Lower lobe of right lung (tissue), 2 donors: Measurements from ENCODE around the gene RAB11FIP4. TPM values are rescaled to one million over a fixed set of nuclear protein-coding genes. Genes with fewer than 3 reads are reported as not detected.

Source experiments
- ATAC-seq, 2 donors: fragments of 200-7000 bp; cut with Tn5 transposase; one replicate each; pipeline ENCODE4 v1.9.1; 2020 to 2022; ENCODE audit warnings: mild to moderate bottlenecking in 2 of 2, moderate library complexity in 2 of 2
- DNase-seq: peaks from one replicate; pipeline ENCODE4 v3.0.0-alpha.2; 2020
- H3K27ac ChIP-seq: fragments of 200-600 bp; one replicate; pipeline ENCODE4 v1.8.0; 2022
- H3K27me3 ChIP-seq: fragments of 200-600 bp; one replicate; pipeline ENCODE4 v1.8.0; 2022; ENCODE audit warnings: low read depth
- H3K36me3 ChIP-seq: fragments of 200-600 bp; one replicate; pipeline ENCODE4 v1.8.0; 2022; ENCODE audit warnings: mild to moderate bottlenecking
- H3K4me1 ChIP-seq: fragments of 200-600 bp; one replicate; pipeline ENCODE4 v1.8.0; 2022
- H3K4me3 ChIP-seq: fragments of 200-600 bp; one replicate; pipeline ENCODE4 v1.8.0; 2022; ENCODE audit warnings: mild to moderate bottlenecking
- H3K9me3 ChIP-seq: fragments of 200-600 bp; one replicate; pipeline ENCODE4 v1.8.0; 2022
- intact Hi-C: fragments of 100-400 bp; cut with DNase I; formaldehyde crosslinking; loops from one replicate; pipeline ENCODE4 v1.11.0; 2022
- total RNA-seq: library from RNA; stranded (reverse); fragmentation: NEBNext Ultra II Directional; extraction: Animal tissue kit (Norgen Biotek cat#: 25700); gene quantifications from one replicate; pipeline ENCODE4 v1.2.1, GENCODE V29; 2021
- TF ChIP-seq, protein P1 (sequence below): fragments of 200-600 bp; IDR thresholded peaks from one replicate; pipeline ENCODE4 v1.8.0; 2022; ENCODE audit warnings: antibody characterized with exemption, mild to moderate bottlenecking
- donor health status: DM: no; HTN: yes; CAD: no; lungs with severe emphysema.

RAB11FIP4 gene
- total RNA-seq, 1 donor from 2014 or later: 15.7 TPM

DNA sequence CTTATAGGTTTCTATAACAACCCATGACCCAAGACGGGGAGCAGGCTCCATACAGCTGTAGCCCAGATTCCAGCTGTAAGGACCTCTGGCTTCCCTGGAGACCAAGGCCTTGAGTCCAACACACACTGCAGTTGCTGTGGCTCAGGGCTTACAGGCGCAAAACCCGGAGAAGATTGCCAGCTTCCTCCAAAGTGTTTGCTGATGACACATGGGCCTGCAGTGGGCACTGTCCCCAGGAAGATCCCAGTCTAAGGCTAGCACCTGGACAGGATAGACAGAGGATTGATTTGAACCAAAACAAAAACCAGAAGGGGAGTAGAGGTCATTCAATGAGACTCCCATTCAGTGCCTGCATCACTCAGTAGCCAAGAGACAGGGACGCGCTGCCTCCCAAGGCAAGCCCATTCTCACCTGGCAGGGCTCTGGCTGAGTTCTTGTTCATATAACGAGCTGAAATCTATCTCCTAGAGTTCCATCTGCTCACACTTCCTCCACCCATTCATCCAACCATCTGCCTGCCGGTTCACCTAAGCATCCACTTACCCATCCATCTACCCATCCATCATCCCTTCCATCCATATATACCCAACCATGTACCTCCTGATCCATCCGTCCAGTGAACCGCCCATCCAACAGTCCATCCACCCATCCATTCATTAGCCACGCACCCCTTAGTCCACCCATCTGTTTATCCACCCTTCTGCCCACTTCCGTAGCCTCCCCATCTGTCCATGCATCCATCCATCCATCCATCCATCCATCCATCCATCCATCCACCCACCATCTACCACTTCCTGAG is 10.2 kb downstream of the RAB11FIP4 start:
- intact Hi-C loops: no loop called here
- Histone ChIP-seq H3K9me3 (no peaks in the 10 kb centered on the region), H3K27me3 (no peaks in the 10 kb centered on the region), H3K36me3 (no peaks in the 10 kb centered on the region), H3K27ac (no peak overlapping the region), H3K4me3 (no peak overlapping the region), H3K4me1 (no peaks in the 10 kb centered on the region)
- no peak for DNase-seq
- TF ChIP-seq, protein P1, sequence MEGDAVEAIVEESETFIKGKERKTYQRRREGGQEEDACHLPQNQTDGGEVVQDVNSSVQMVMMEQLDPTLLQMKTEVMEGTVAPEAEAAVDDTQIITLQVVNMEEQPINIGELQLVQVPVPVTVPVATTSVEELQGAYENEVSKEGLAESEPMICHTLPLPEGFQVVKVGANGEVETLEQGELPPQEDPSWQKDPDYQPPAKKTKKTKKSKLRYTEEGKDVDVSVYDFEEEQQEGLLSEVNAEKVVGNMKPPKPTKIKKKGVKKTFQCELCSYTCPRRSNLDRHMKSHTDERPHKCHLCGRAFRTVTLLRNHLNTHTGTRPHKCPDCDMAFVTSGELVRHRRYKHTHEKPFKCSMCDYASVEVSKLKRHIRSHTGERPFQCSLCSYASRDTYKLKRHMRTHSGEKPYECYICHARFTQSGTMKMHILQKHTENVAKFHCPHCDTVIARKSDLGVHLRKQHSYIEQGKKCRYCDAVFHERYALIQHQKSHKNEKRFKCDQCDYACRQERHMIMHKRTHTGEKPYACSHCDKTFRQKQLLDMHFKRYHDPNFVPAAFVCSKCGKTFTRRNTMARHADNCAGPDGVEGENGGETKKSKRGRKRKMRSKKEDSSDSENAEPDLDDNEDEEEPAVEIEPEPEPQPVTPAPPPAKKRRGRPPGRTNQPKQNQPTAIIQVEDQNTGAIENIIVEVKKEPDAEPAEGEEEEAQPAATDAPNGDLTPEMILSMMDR: no peak
- ATAC-seq: no peak

DNA sequence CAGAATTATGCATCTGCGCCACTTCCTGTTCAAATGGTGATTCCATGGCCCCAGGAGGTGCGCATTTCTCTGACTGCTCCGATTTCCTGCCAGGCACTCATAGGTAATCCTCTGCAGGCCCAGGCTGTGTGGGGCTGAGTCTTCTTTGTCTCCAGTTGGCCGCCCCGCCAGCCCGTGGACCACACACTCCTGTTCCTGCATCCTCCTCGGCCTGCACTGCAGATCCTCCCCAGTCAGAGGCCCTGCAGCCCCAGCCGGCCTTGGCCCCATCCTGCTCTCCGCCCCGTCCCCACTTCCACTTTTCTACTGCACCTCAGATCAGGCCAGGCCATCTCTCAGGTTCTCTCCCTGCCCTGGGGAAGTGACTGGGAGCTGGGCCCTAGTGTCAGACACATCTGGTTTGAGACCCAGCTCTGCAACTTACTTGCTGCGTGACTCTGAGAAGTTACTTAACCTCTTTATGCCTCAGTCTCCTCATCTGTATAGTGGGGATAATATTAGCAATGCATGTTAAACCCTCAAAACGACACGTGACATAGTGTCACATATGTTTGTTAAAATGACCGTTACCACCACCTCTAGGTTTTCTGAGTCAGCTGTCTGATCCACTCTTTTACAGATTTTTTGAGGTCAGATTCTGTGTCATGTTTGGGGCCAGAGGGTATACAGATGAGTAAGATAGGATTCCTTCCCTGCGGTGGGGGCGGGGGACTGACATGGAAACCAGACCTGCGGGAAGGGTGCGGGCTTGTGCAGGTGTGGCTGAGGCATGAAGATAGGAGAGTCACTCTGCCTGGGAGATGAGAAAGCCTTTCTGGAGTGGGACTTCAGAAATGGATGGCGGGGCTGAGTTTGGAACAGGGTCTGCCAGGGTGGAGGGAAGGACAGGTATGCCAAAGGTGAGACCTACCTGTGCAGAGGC is 12.8 kb downstream of the RAB11FIP4 start:
- Histone ChIP-seq H3K9me3 (no peaks in the 10 kb centered on the region), H3K36me3 (no peaks in the 10 kb centered on the region), H3K4me3 (no peak overlapping the region), H3K4me1 (no peaks in the 10 kb centered on the region), H3K27ac (no peak overlapping the region), H3K27me3 (no peaks in the 10 kb centered on the region)
- TF ChIP-seq, protein P1: no peak
- intact Hi-C loops: no loop called here
- no peak for ATAC-seq
- DNase-seq: no peak

DNA sequence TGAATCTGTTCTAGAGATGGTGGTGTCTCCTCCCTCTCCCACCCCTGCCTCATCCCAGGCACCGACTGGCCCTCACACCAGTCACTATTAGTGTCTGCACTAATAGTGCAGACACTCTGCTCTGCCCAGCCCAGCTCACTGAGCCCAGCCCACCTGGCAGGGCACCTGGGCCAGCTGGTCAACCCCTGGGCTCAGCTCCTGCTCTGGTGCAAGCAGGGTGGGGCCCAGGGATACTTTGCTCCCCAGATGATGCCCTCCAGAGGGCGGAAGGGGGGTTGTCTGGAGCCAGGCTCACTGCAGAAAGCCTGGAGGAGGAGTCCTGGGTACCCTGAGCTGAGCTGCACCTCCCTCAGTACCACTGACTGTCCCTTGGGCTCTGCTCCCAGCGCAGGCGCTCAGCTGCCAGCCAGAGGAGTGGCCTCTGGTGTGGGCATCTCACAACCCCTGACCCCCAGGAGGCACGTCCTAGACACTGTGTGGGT is 14.5 kb downstream of the RAB11FIP4 start:
- no peak for ATAC-seq
- TF ChIP-seq, protein P1: no peak
- DNase-seq: no peak
- H3K27ac ChIP-seq: no peak overlapping the region
- H3K36me3 ChIP-seq: no peaks in the 10 kb centered on the region
- H3K9me3 ChIP-seq: no peaks in the 10 kb centered on the region
- H3K4me3 ChIP-seq: no peak overlapping the region
- no peaks in the 10 kb centered on the region for H3K4me1 ChIP-seq
- intact Hi-C loops: no loop called here
- no peaks in the 10 kb centered on the region for H3K27me3 ChIP-seq

DNA sequence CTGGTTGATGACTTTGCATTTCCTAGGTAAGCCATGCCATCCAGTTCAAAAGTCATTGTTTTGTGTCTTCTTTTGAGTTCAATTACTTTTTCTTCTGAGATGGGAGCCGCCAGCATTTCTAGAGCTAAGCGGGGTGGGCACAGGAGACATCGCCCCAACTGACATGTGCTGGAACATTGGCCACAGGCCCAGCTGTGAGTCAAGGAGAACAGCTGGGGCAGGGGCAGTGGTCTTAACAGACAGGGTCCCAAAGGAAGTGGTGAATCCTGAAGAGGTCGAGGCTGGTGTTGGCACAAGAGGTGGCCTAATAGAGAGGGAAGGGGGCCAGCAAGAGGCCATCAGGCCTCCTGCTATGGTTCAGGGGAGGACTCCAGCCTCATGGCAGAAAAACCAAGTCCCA is 17.1 kb downstream of the RAB11FIP4 start:
- no peaks in the 10 kb centered on the region for H3K27me3 ChIP-seq
- H3K4me1 ChIP-seq: no peaks in the 10 kb centered on the region
- ATAC-seq (no peak), DNase-seq (no peak)
- TF ChIP-seq, protein P1: no peak
- H3K4me3 ChIP-seq: no peak overlapping the region
- intact Hi-C loops: no loop called here
- H3K27ac ChIP-seq: no peak overlapping the region
- no peaks in the 10 kb centered on the region for H3K36me3 ChIP-seq
- no peaks in the 10 kb centered on the region for H3K9me3 ChIP-seq

DNA sequence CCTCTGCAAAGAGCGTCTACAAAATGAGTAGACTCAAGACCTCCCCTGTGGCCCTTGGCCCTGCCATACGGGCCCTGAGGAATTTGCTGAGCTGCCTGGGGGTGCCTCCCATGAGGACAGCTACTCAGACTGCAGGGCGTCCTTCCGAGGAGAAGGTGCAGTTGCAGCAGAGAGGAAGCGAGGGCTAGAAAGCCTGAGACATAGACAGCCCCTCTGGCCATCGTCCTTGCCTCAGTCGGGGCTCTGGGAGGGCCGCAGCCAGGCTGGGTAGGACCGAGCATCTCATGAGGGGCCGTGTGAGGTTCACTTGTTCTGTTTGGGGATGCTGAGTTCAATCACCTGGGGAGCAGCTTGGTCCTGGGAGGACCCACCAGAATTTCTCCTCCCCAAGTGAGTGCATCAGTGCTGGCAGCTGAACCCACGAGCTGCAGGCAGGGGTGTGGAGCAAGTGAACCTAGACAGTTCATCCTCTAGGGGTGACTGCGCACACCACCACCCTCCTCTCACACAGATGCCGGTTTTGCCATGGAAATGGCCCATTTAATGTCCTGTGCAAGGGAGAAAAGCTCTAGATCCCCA is 20.3 kb downstream of the RAB11FIP4 start:
- Histone ChIP-seq H3K4me1 (no peaks in the 10 kb centered on the region), H3K4me3 (no peak overlapping the region), H3K27me3 (no peaks in the 10 kb centered on the region), H3K36me3 (no peaks in the 10 kb centered on the region), H3K9me3 (no peaks in the 10 kb centered on the region), H3K27ac (no peak overlapping the region)
- intact Hi-C loops: no loop called here
- TF ChIP-seq, protein P1: no peak
- ATAC-seq: no peak
- no peak for DNase-seq
